ENCODE results near the gene CCDC57.
"Not testable (repeated sequence)": the region's sequence is repeated elsewhere in the genome, so short reads cannot be mapped to it uniquely, and the experiment has no call there.

Gene CCDC57

DNA sequence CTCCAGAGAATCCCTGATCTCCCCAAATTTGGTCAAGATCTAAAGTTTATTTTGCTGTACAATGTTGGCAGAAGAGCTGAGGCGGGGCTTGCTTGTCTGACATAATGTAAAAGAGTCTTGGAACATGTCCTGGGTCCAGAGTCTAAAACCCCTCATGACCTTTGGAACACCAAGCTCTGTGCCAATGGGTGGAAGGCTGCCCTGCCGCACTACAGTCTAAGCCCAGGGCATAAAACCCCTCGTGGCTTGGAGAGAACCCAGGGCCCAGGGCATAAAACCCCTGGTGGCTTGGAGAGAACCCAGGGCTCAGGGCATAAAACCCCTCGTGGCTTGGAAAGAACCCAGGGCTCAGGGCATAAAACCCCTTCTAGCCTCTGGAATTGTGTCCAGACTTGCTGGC is 36.7 kb downstream of the CCDC57 start:
- Histone ChIP-seq H3K27ac (ENCODE audit: low read length) (no peak overlapping the region), H3K36me3 (ENCODE audit: control insufficient read depth in 1 of 2, insufficient read depth in 2 of 2, low read length in 2 of 2) (peaks cover 3 to 35% of the 10 kb centered on the region in 2 donors), H3K27me3 (ENCODE audit: low read depth, low read length) (no peaks in the 10 kb centered on the region), H3K4me1 (ENCODE audit: control insufficient read depth in 1 of 2, insufficient read depth in 2 of 2, low read length in 2 of 2) (no peaks in the 10 kb centered on the region), H3K4me3 (ENCODE audit: low read depth in 1 of 2, low read length in 2 of 2) (no peak overlapping the region), H3K9me3 (ENCODE audit: control insufficient read depth in 1 of 2, low read length in 2 of 2) (no peaks in the 10 kb centered on the region)

DNA sequence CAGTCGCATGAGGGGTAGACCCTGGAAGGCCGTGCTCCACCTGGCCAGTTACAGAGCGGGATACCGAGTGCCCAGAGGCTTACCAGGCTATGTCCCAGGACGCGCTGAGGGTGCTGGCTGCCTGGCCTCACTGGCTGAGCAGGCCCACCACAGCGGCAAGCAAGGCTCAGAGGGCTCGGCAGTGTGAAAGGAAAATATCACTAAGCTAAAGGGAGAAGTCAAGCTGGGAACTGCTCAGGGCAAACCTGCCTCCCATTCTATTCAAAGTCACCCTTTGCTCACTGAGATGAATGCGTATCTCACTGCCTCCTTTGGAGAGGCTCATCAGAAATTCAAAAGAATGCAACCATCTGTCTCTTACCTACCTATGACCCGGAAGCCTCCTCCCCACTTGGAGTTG is 37.4 kb downstream of the CCDC57 start:
- H3K27me3 ChIP-seq (ENCODE audit: low read depth, low read length), result no peaks in the 10 kb centered on the region
- H3K4me3 ChIP-seq (ENCODE audit: low read depth in 1 of 2, low read length in 2 of 2), result no peak overlapping the region
- no peak overlapping the region for H3K27ac ChIP-seq (ENCODE audit: low read length)
- peaks cover 3 to 35% of the 10 kb centered on the region in 2 donors for H3K36me3 ChIP-seq (ENCODE audit: control insufficient read depth in 1 of 2, insufficient read depth in 2 of 2, low read length in 2 of 2)
- no peaks in the 10 kb centered on the region for H3K9me3 ChIP-seq (ENCODE audit: control insufficient read depth in 1 of 2, low read length in 2 of 2)
- no peaks in the 10 kb centered on the region for H3K4me1 ChIP-seq (ENCODE audit: control insufficient read depth in 1 of 2, insufficient read depth in 2 of 2, low read length in 2 of 2)

DNA sequence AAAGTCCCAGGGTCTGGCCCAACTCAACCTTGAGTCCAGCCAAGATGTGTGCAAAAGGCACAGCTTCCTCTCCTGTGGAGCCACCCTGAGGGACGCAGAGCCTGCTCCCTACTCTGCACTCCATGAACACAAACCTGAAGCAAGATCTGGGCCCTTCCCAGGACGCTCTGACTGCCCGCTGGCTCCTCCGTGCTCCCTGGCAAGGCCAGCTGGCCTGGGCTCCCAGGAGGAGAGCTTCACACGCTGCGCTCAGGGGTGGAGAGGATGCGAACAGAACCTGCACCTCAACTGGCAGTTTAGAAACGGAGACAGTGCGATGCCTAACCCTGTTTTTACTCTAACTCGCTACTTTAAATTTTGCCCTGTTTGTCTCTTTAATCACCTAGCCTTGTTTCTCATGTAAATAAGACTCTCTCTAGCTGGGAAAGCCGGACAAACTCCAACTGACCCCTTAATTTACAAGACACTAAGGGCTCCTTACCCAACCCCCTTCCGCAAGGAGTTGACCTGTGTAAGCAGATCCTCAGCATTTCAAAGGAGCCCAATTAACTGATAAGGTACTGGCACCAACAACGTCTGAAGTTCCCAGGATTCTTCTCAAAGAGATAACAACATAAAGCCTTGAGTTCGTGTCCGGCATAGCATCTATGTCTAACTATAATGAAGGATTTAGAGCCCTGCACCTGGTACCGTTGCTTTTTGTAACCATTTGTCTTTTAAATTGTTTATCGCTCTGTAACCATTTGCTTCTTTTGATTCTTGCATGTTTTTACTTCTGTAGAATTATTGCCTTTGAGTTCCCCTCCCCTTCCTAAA is 38.4 kb downstream of the CCDC57 start:
- H3K9me3 ChIP-seq (ENCODE audit: control insufficient read depth in 1 of 2, low read length in 2 of 2); H3K27me3 ChIP-seq (ENCODE audit: low read depth, low read length); H3K4me3 ChIP-seq (ENCODE audit: low read depth in 1 of 2, low read length in 2 of 2); H3K4me1 ChIP-seq (ENCODE audit: control insufficient read depth in 1 of 2, insufficient read depth in 2 of 2, low read length in 2 of 2); H3K27ac ChIP-seq (ENCODE audit: low read length): not testable (repeated sequence)
- H3K36me3 ChIP-seq (ENCODE audit: control insufficient read depth in 1 of 2, insufficient read depth in 2 of 2, low read length in 2 of 2), result peaks cover 3 to 42% of the 10 kb centered on the region in 2 donors

- Histone ChIP-seq H3K36me3 (ENCODE audit: control insufficient read depth in 1 of 2, insufficient read depth in 2 of 2, low read length in 2 of 2) (peaks cover 3 to 45% of the 10 kb centered on the region in 2 donors), H3K27me3 (ENCODE audit: low read depth, low read length) (no peaks in the 10 kb centered on the region), H3K9me3 (ENCODE audit: control insufficient read depth in 1 of 2, low read length in 2 of 2) (no peaks in the 10 kb centered on the region), H3K27ac (ENCODE audit: low read length) (no peak overlapping the region), H3K4me1 (ENCODE audit: control insufficient read depth in 1 of 2, insufficient read depth in 2 of 2, low read length in 2 of 2) (no peaks in the 10 kb centered on the region), H3K4me3 (ENCODE audit: low read depth in 1 of 2, low read length in 2 of 2) (no peak overlapping the region)
Measured at GRCh38 chr17:82173351-82174041, 39.1 kb downstream of the CCDC57 start.

DNA sequence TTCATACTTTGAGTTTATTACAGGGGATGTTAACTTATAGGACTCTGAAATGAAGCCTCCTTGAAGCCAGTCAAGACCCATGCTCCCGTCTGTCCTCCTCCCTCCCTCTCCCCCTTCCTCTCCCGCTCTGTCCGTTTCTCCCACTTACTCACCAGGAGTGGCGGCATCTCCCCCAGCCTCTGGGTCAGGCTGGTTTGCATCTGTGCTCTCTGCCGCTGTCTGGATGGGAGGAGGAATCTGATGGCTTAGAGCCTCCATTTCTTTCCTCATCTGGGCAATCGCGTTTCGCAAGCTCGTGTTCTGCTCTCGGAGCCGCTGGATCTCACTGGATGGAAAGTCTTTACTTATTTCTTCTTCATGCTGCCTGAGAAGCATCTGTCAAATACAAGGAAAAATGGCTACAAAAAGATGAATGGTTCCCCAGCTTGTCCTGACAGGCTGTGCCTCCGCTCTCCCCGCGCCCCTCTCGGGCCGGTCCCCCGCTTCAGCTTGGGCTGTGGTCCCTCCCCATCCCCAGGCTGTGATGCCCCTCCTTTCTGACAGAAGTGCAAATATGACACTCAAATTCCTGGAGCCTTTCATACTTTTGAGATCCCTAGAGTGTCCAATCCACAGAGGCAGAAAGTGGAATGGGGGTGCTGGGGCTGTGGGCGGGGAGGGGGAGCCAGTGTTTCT is 40.0 kb downstream of the CCDC57 start:
- H3K4me3 ChIP-seq (ENCODE audit: low read depth in 1 of 2, low read length in 2 of 2), result no peak overlapping the region
- no peaks in the 10 kb centered on the region for H3K9me3 ChIP-seq (ENCODE audit: control insufficient read depth in 1 of 2, low read length in 2 of 2)
- no peaks in the 10 kb centered on the region for H3K4me1 ChIP-seq (ENCODE audit: control insufficient read depth in 1 of 2, insufficient read depth in 2 of 2, low read length in 2 of 2)
- peaks cover 3 to 51% of the 10 kb centered on the region in 2 donors for H3K36me3 ChIP-seq (ENCODE audit: control insufficient read depth in 1 of 2, insufficient read depth in 2 of 2, low read length in 2 of 2)
- H3K27ac ChIP-seq (ENCODE audit: low read length), result no peak overlapping the region
- no peaks in the 10 kb centered on the region for H3K27me3 ChIP-seq (ENCODE audit: low read depth, low read length)

GRCh38 chr17:82171750-82172375 is 40.8 kb downstream of the CCDC57 start:
- H3K36me3 ChIP-seq (ENCODE audit: control insufficient read depth in 1 of 2, insufficient read depth in 2 of 2, low read length in 2 of 2), result peaks cover 3 to 51% of the 10 kb centered on the region in 2 donors
- H3K4me1 ChIP-seq (ENCODE audit: control insufficient read depth in 1 of 2, insufficient read depth in 2 of 2, low read length in 2 of 2), result no peaks in the 10 kb centered on the region
- no peaks in the 10 kb centered on the region for H3K27me3 ChIP-seq (ENCODE audit: low read depth, low read length)
- no peaks in the 10 kb centered on the region for H3K9me3 ChIP-seq (ENCODE audit: control insufficient read depth in 1 of 2, low read length in 2 of 2)
- H3K27ac ChIP-seq (ENCODE audit: low read length), result no peak overlapping the region
- H3K4me3 ChIP-seq (ENCODE audit: low read depth in 1 of 2, low read length in 2 of 2), result no peak overlapping the region

DNA sequence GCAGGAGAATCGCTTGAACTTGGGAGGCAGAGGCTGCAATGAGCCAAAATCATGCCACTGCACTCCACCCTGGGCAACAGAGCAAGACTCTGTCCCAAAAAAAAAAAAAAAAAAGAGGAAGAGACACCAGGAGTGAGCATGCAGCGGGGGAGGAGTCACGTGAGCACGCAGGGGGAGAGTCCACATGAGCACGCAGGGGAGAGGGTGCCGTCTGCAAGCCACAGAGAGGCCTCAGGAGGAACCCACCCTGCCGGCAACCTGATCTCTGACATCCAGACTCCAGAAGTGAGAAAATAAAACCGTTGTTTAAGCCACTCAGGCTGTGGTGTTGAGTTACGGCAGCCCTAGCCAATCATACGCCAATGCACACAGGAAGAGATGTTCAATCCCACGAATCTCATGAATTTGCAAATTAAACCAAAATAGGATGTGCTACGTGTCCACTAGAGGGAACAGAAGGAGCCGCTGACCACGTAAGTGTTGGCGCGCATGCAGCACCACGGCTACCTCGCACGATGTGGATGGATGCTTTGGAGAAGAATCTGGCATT is 42.2 kb downstream of the CCDC57 start:
- Histone ChIP-seq H3K9me3 (ENCODE audit: control insufficient read depth in 1 of 2, low read length in 2 of 2) (no peaks in the 10 kb centered on the region), H3K36me3 (ENCODE audit: control insufficient read depth in 1 of 2, insufficient read depth in 2 of 2, low read length in 2 of 2) (peaks cover 3 to 49% of the 10 kb centered on the region in 2 donors)

DNA sequence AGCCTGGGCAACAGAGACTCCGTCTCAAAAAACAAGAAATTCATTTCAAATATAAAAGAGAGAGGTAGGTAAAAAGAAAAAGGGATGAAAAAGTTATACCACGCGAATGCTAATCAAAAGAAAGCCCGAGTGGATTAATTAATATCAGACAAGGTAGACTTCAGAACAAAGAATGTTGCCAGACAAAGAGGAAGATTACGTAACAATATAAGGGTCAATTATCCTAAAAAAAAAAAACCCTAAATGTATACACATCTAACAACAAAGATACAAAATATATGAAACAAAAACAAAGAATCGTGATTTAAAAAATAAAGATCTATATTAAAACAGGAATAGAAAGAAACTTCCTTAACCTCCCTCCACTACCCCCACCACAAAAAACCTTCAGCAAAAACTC is 44.1 kb downstream of the CCDC57 start:
- Histone ChIP-seq H3K4me1 (ENCODE audit: control insufficient read depth in 1 of 2, insufficient read depth in 2 of 2, low read length in 2 of 2) (no peaks in the 10 kb centered on the region), H3K4me3 (ENCODE audit: low read depth in 1 of 2, low read length in 2 of 2) (no peak overlapping the region), H3K9me3 (ENCODE audit: control insufficient read depth in 1 of 2, low read length in 2 of 2) (no peaks in the 10 kb centered on the region), H3K36me3 (ENCODE audit: control insufficient read depth in 1 of 2, insufficient read depth in 2 of 2, low read length in 2 of 2) (peaks cover 3 to 53% of the 10 kb centered on the region in 2 donors), H3K27ac (ENCODE audit: low read length) (no peak overlapping the region), H3K27me3 (ENCODE audit: low read depth, low read length) (no peaks in the 10 kb centered on the region)

More for the DNA sequence above, 42.2 kb downstream of the CCDC57 start:
- Histone ChIP-seq H3K4me3 (ENCODE audit: low read depth in 1 of 2, low read length in 2 of 2) (no peak overlapping the region), H3K27me3 (ENCODE audit: low read depth, low read length) (no peaks in the 10 kb centered on the region), H3K4me1 (ENCODE audit: control insufficient read depth in 1 of 2, insufficient read depth in 2 of 2, low read length in 2 of 2) (no peaks in the 10 kb centered on the region), H3K27ac (ENCODE audit: low read length) (no peak overlapping the region)

DNA sequence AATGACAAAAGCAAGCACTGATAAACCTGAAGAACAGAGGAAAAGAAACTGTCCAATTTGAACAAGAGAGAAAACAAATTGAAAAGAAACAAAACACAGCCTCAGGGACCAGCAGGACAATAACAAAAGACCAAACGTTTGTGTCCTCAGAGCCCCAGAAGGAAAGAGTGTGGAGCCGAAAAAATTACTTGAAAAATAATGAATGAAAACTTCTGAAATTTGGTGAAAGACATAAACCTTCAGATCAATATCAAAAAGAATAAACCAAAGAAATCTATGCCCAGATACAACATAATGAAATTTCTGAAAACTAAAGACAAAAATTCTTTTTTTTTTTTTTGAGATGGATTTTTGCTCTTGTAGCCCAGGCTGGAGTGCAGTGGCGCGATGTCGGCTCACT is 45.6 kb downstream of the CCDC57 start:
- Histone ChIP-seq H3K36me3 (ENCODE audit: control insufficient read depth in 1 of 2, insufficient read depth in 2 of 2, low read length in 2 of 2) (peaks cover 3 to 48% of the 10 kb centered on the region in 2 donors), H3K4me3 (ENCODE audit: low read depth in 1 of 2, low read length in 2 of 2) (no peak overlapping the region), H3K9me3 (ENCODE audit: control insufficient read depth in 1 of 2, low read length in 2 of 2) (no peaks in the 10 kb centered on the region), H3K27me3 (ENCODE audit: low read depth, low read length) (no peaks in the 10 kb centered on the region), H3K27ac (ENCODE audit: low read length) (no peak overlapping the region), H3K4me1 (ENCODE audit: control insufficient read depth in 1 of 2, insufficient read depth in 2 of 2, low read length in 2 of 2) (no peaks in the 10 kb centered on the region)

GRCh38 chr17:82164853-82165252 is 47.8 kb downstream of the CCDC57 start:
- Histone ChIP-seq H3K27ac (ENCODE audit: low read length) (no peak overlapping the region), H3K4me3 (ENCODE audit: low read depth in 1 of 2, low read length in 2 of 2) (no peak overlapping the region), H3K27me3 (ENCODE audit: low read depth, low read length) (no peaks in the 10 kb centered on the region), H3K4me1 (ENCODE audit: control insufficient read depth in 1 of 2, insufficient read depth in 2 of 2, low read length in 2 of 2) (no peaks in the 10 kb centered on the region), H3K36me3 (ENCODE audit: control insufficient read depth in 1 of 2, insufficient read depth in 2 of 2, low read length in 2 of 2) (peaks cover 0 to 41% of the 10 kb centered on the region in 2 donors), H3K9me3 (ENCODE audit: control insufficient read depth in 1 of 2, low read length in 2 of 2) (no peaks in the 10 kb centered on the region)

GRCh38 chr17:82161216-82161615 is 51.4 kb downstream of the CCDC57 start:
- H3K27me3 ChIP-seq (ENCODE audit: low read depth, low read length), result no peaks in the 10 kb centered on the region
- no peak overlapping the region for H3K27ac ChIP-seq (ENCODE audit: low read length)
- H3K4me3 ChIP-seq (ENCODE audit: low read depth in 1 of 2, low read length in 2 of 2), result no peak overlapping the region
- peaks cover 7 to 42% of the 10 kb centered on the region in 2 donors for H3K36me3 ChIP-seq (ENCODE audit: control insufficient read depth in 1 of 2, insufficient read depth in 2 of 2, low read length in 2 of 2)
- no peaks in the 10 kb centered on the region for H3K4me1 ChIP-seq (ENCODE audit: control insufficient read depth in 1 of 2, insufficient read depth in 2 of 2, low read length in 2 of 2)
- no peaks in the 10 kb centered on the region for H3K9me3 ChIP-seq (ENCODE audit: control insufficient read depth in 1 of 2, low read length in 2 of 2)

Measured in muscle layer of duodenum (tissue), 2 donors.